ENCODE data around the gene TTC21A.

Gene TTC21A

DNA sequence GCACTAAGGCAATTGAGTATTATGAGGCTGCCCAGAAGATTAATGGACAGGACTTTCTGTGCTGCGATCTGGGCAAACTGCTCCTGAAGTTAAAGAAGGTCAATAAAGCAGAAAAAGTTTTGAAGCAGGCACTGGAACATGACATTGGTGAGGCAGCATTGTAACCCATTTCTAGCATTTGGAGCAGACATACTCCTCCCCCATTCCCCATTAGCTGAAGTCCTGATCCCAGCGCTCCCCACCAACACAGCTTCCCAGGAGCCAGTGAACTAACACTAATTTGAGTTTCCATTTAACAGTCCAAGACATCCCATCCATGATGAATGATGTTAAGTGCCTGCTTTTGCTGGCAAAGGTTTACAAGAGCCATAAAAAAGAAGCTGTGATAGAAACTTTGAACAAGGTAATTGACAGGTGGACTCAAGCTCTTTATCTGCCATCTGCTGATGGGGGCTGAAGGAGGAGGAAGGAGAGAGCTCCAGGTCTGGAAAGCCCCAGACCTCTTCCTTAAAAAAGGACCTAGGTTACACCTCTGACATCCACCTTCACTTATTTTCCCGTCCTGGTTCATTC lies 23.3 kb downstream of the TTC21A start:
- Histone ChIP-seq H3K36me3 (ENCODE audit: control insufficient read depth, insufficient read depth, low read length) (no peaks in the 10 kb centered on the region), H3K27ac (ENCODE audit: low read depth, low read length, severe bottlenecking) (no peak overlapping the region), H3K9me3 (ENCODE audit: control insufficient read depth, low read length) (no peaks in the 10 kb centered on the region), H3K4me1 (ENCODE audit: control insufficient read depth, insufficient read depth, low read length, poor library complexity, severe bottlenecking) (peaks cover 19% of the 10 kb centered on the region), H3K4me3 (ENCODE audit: extremely low read depth, insufficient read depth, low read length, poor library complexity, severe bottlenecking) (no peak overlapping the region)
- 100% methylated on average over 1 of the region's 3 CpGs for WGBS, 2 experiments (ENCODE audit: insufficient coverage in 2 of 2)

GRCh38 chr3:39132096-39133092 lies 24.9 kb downstream of the TTC21A start:
- no peak overlapping the region for H3K4me3 ChIP-seq (ENCODE audit: extremely low read depth, insufficient read depth, low read length, poor library complexity, severe bottlenecking)
- 90 to 93% methylated on average over 10 of the region's 11 CpGs for WGBS, 2 experiments (ENCODE audit: insufficient coverage in 2 of 2)

GRCh38 chr3:39133093-39133490 lies 25.6 kb downstream of the TTC21A start:
- H3K4me3 ChIP-seq (ENCODE audit: extremely low read depth, insufficient read depth, low read length, poor library complexity, severe bottlenecking) = no peak overlapping the region
- peaks cover 3% of the 10 kb centered on the region for H3K4me1 ChIP-seq (ENCODE audit: control insufficient read depth, insufficient read depth, low read length, poor library complexity, severe bottlenecking)
- no peaks in the 10 kb centered on the region for H3K9me3 ChIP-seq (ENCODE audit: control insufficient read depth, low read length)
- H3K27ac ChIP-seq (ENCODE audit: low read depth, low read length, severe bottlenecking) = no peak overlapping the region
- WGBS, 2 experiments (ENCODE audit: insufficient coverage in 2 of 2) = 100% methylated on average over 1 of the region's 1 CpG
- no peaks in the 10 kb centered on the region for H3K36me3 ChIP-seq (ENCODE audit: control insufficient read depth, insufficient read depth, low read length)

More at GRCh38 chr3:39132096-39133092, 24.9 kb downstream of the TTC21A start:
- Histone ChIP-seq H3K4me1 (ENCODE audit: control insufficient read depth, insufficient read depth, low read length, poor library complexity, severe bottlenecking) (peaks cover 5% of the 10 kb centered on the region), H3K9me3 (ENCODE audit: control insufficient read depth, low read length) (no peaks in the 10 kb centered on the region), H3K27ac (ENCODE audit: low read depth, low read length, severe bottlenecking) (no peak overlapping the region), H3K36me3 (ENCODE audit: control insufficient read depth, insufficient read depth, low read length) (no peaks in the 10 kb centered on the region)

DNA sequence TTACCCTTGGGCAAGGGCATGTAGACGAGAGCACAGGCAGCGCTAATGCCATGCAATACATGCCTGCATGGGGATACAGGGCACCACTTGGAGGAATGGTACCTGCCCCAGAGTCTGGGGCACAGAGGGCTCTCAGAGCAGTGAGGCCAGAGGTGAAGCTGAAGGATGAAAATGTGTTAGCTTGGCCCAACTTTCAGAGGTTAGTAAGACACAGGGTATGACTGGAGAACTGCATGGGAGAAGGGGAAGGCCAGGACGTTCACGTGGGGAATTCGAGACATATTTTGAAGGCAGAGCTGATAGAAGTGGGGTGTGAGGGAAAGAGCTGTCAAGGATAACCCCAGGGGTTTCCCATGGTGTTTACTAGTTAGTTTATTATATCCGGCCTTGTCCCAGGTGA lies 26.3 kb downstream of the TTC21A start:
- 73% methylated on average over 5 to 6 of the region's 6 CpGs for WGBS, 2 experiments (ENCODE audit: insufficient coverage in 2 of 2)
- Histone ChIP-seq H3K27ac (ENCODE audit: low read depth, low read length, severe bottlenecking) (no peak overlapping the region), H3K4me3 (ENCODE audit: extremely low read depth, insufficient read depth, low read length, poor library complexity, severe bottlenecking) (no peak overlapping the region), H3K9me3 (ENCODE audit: control insufficient read depth, low read length) (no peaks in the 10 kb centered on the region), H3K36me3 (ENCODE audit: control insufficient read depth, insufficient read depth, low read length) (peaks cover 6% of the 10 kb centered on the region), H3K4me1 (ENCODE audit: control insufficient read depth, insufficient read depth, low read length, poor library complexity, severe bottlenecking) (no peaks in the 10 kb centered on the region)

- Histone ChIP-seq H3K27ac (ENCODE audit: low read depth, low read length, severe bottlenecking) (no peak overlapping the region), H3K4me1 (ENCODE audit: control insufficient read depth, insufficient read depth, low read length, poor library complexity, severe bottlenecking) (no peaks in the 10 kb centered on the region), H3K4me3 (ENCODE audit: extremely low read depth, insufficient read depth, low read length, poor library complexity, severe bottlenecking) (no peak overlapping the region), H3K36me3 (ENCODE audit: control insufficient read depth, insufficient read depth, low read length) (peaks cover 7% of the 10 kb centered on the region), H3K9me3 (ENCODE audit: control insufficient read depth, low read length) (no peaks in the 10 kb centered on the region)
- 94 to 100% methylated on average over 2 to 6 of the region's 7 CpGs for WGBS, 2 experiments (ENCODE audit: insufficient coverage in 2 of 2)
Measured at GRCh38 chr3:39134305-39134704, 26.8 kb downstream of the TTC21A start.

GRCh38 chr3:39135170-39135805 lies 27.8 kb downstream of the TTC21A start:
- H3K36me3 ChIP-seq (ENCODE audit: control insufficient read depth, insufficient read depth, low read length) = peaks cover 16% of the 10 kb centered on the region
- 83 to 85% methylated on average over 7 to 8 of the region's 8 CpGs for WGBS, 2 experiments (ENCODE audit: insufficient coverage in 2 of 2)
- H3K4me1 ChIP-seq (ENCODE audit: control insufficient read depth, insufficient read depth, low read length, poor library complexity, severe bottlenecking) = no peaks in the 10 kb centered on the region

GRCh38 chr3:39136533-39137434 lies 29.3 kb downstream of the TTC21A start:
- Histone ChIP-seq H3K4me1 (ENCODE audit: control insufficient read depth, insufficient read depth, low read length, poor library complexity, severe bottlenecking) (peaks cover 8% of the 10 kb centered on the region), H3K27ac (ENCODE audit: low read depth, low read length, severe bottlenecking) (no peak overlapping the region), H3K9me3 (ENCODE audit: control insufficient read depth, low read length) (no peaks in the 10 kb centered on the region), H3K36me3 (ENCODE audit: control insufficient read depth, insufficient read depth, low read length) (peaks cover 31% of the 10 kb centered on the region), H3K4me3 (ENCODE audit: extremely low read depth, insufficient read depth, low read length, poor library complexity, severe bottlenecking) (no peak overlapping the region)
- 95 to 98% methylated on average over 15 to 20 of the region's 21 CpGs for WGBS, 2 experiments (ENCODE audit: insufficient coverage in 2 of 2)

More at GRCh38 chr3:39135170-39135805, 27.8 kb downstream of the TTC21A start:
- H3K9me3 ChIP-seq (ENCODE audit: control insufficient read depth, low read length) = no peaks in the 10 kb centered on the region
- H3K27ac ChIP-seq (ENCODE audit: low read depth, low read length, severe bottlenecking) = no peak overlapping the region
- H3K4me3 ChIP-seq (ENCODE audit: extremely low read depth, insufficient read depth, low read length, poor library complexity, severe bottlenecking) = no peak overlapping the region

GRCh38 chr3:39137435-39137936 lies 30.0 kb downstream of the TTC21A start:
- Histone ChIP-seq H3K36me3 (ENCODE audit: control insufficient read depth, insufficient read depth, low read length) (peaks cover 38% of the 10 kb centered on the region), H3K4me3 (ENCODE audit: extremely low read depth, insufficient read depth, low read length, poor library complexity, severe bottlenecking) (no peak overlapping the region), H3K4me1 (ENCODE audit: control insufficient read depth, insufficient read depth, low read length, poor library complexity, severe bottlenecking) (peaks cover 15% of the 10 kb centered on the region), H3K27ac (ENCODE audit: low read depth, low read length, severe bottlenecking) (no peak overlapping the region), H3K9me3 (ENCODE audit: control insufficient read depth, low read length) (no peaks in the 10 kb centered on the region)
- WGBS, 2 experiments (ENCODE audit: insufficient coverage in 2 of 2) = 94 to 95% methylated on average over 14 to 17 of the region's 18 CpGs

DNA sequence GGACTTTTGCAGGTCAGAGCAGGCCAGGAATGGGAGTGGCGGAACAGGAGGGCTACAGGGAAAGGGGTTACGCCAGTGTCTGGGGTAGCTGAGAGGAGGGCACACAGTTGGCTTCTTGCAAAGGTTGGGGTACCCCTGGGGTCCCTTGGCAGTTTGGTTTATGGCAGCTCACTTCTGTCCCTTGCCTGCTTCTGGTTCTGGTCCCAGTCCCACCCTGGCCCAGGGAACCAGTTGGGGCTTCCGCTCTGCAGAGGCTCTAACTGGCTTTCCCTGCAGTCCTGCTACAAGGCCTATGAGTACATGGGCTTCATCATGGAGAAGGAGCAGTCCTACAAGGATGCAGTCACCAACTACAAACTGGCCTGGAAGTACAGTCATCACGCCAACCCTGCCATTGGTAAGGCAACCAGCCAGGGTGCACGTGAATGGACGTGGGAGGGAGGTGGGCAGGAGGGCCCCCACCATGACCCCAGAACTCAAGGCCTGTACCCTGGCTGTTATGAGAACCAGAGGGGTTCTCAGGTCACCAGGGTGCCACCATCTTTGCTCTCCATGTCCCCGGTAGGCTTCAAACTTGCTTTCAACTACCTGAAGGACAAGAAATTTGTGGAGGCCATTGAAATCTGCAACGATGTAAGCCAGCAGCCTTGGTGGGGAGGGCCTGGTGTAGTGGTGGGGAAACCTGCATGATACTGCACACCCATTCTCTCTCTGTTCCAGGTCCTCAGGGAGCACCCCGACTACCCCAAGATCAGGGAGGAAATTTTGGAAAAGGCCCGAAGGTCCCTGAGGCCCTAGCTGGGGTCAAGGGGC lies 30.7 kb downstream of the TTC21A start:
- Histone ChIP-seq H3K27ac (ENCODE audit: low read depth, low read length, severe bottlenecking) (peak overlapping the region; percentile 1), H3K4me1 (ENCODE audit: control insufficient read depth, insufficient read depth, low read length, poor library complexity, severe bottlenecking) (peaks cover 22% of the 10 kb centered on the region), H3K36me3 (ENCODE audit: control insufficient read depth, insufficient read depth, low read length) (peaks cover 46% of the 10 kb centered on the region), H3K9me3 (ENCODE audit: control insufficient read depth, low read length) (no peaks in the 10 kb centered on the region), H3K4me3 (ENCODE audit: extremely low read depth, insufficient read depth, low read length, poor library complexity, severe bottlenecking) (no peak overlapping the region)
- WGBS, 2 experiments (ENCODE audit: insufficient coverage in 2 of 2) = 96 to 98% methylated on average over 7 to 8 of the region's 10 CpGs
